Thoracic aorta (tissue), 2 donors: ENCODE results near the gene CASP2. TPM values are rescaled to one million over a fixed set of nuclear protein-coding genes. Genes with fewer than 3 reads are reported as not detected.

Experiments used
- ATAC-seq: fragments of 150-250 bp; one replicate; pipeline ENCODE4 v1.8.0; 2017; ENCODE audit warnings: low read depth; ENCODE audit not compliant: insufficient number of reproducible peaks, low FRiP score
- DNase-seq: peaks from one replicate; pipeline ENCODE4 v3.0.0-alpha.2; 2020; ENCODE audit warnings: low spot score
- H3K27ac ChIP-seq, 2 donors: fragments of 200-600 bp; sonication (generic); 1 replicate in 1 of 2; 2 replicates in 1 of 2; pipeline ENCODE4 v1.5.1; 2016; ENCODE audit warnings: mild to moderate bottlenecking in 2 of 2, moderate library complexity in 2 of 2
- H3K27me3 ChIP-seq: fragments of 200-600 bp; sonication (generic); replicated peaks from 2 replicates; pipeline ENCODE4 v1.6.0; 2016; ENCODE audit warnings: mild to moderate bottlenecking; ENCODE audit not compliant: insufficient read depth
- H3K36me3 ChIP-seq: fragments of 200-600 bp; sonication (generic); one replicate; pipeline ENCODE4 v1.5.1; 2016
- H3K4me1 ChIP-seq, 2 donors: fragments of 200-600 bp; sonication (generic); 1 replicate in 1 of 2; 2 replicates in 1 of 2; pipeline versions ENCODE4 v1.5.1 to v1.6.0; 2016; ENCODE audit warnings: low read depth in 2 of 2, mild to moderate bottlenecking in 1 of 2; ENCODE audit not compliant: control insufficient read depth in 1 of 2
- H3K4me3 ChIP-seq: fragments of 200-600 bp; sonication (generic); 2 replicates; pipeline ENCODE4 v1.5.1; 2016; ENCODE audit warnings: mild to moderate bottlenecking
- H3K9me3 ChIP-seq: fragments of 200-600 bp; sonication (generic); 2 replicates; pipeline ENCODE4 v1.5.1; 2016
- total RNA-seq, 2 donors: library from RNA; depleted of rRNA; stranded (reverse); fragments of >200 nt; gene quantifications; one replicate each; pipeline versions ENCODE4 v1.1.0 to v1.2.3, GENCODE V29; 2016
- TF ChIP-seq, protein P1 (sequence below): fragments of 200-600 bp; sonication (generic); IDR thresholded peaks from one replicate; pipeline ENCODE4 v1.5.1; 2019; ENCODE audit warnings: antibody characterized with exemption

Gene CASP2
- total RNA-seq, 2 donors from 2014 or later: 12.3 to 13.4 TPM

DNA sequence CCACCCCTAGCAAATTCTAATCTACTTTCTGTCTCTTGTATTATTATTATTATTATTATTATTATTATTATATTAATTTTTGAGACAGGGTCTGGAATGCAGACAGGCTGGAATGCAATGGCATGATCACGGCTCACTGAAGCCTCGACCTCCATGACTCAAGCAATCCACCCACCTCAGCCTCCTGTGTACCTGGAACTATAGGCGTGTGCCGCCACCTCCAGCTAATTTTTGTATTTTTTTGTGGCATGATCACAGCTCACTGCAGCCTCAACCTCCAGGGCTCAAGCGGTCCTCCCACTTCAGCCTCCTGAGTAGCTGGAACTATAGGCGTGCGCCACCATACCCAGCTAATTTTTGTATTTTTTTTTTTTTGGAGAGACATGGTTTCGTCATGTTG is 6.0 kb upstream of the CASP2 start:
- Histone ChIP-seq H3K36me3 (no peaks in the 10 kb centered on the region), H3K9me3 (no peaks in the 10 kb centered on the region), H3K4me3 (no peak overlapping the region), H3K27me3 (no peaks in the 10 kb centered on the region), H3K4me1 (peaks cover 0 to under 1% of the 10 kb centered on the region in 2 donors), H3K27ac (no peak overlapping the region)
- TF ChIP-seq, protein P1, sequence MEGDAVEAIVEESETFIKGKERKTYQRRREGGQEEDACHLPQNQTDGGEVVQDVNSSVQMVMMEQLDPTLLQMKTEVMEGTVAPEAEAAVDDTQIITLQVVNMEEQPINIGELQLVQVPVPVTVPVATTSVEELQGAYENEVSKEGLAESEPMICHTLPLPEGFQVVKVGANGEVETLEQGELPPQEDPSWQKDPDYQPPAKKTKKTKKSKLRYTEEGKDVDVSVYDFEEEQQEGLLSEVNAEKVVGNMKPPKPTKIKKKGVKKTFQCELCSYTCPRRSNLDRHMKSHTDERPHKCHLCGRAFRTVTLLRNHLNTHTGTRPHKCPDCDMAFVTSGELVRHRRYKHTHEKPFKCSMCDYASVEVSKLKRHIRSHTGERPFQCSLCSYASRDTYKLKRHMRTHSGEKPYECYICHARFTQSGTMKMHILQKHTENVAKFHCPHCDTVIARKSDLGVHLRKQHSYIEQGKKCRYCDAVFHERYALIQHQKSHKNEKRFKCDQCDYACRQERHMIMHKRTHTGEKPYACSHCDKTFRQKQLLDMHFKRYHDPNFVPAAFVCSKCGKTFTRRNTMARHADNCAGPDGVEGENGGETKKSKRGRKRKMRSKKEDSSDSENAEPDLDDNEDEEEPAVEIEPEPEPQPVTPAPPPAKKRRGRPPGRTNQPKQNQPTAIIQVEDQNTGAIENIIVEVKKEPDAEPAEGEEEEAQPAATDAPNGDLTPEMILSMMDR: no peak
- no peak for DNase-seq
- ATAC-seq: no peak

DNA sequence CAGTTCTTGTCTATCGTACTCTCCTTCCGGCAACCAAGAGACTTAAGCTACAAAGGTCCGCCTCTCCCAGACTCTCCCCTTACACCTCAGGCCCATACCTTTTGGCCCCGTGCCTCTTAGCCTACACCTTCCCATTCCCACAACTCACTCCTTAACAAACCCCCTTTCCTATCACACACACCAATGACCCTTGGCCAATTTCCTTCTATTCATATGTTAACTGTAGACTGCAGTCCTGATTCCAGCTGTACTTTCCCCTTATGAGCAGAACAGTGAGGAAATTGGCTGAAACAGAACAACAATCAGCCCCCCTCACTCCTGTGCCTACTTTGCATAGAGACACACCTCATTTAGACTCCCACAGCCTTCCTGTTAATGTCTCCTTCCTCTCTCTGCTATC is 4.8 kb upstream of the CASP2 start:
- Histone ChIP-seq H3K4me1 (peaks cover 3 to 6% of the 10 kb centered on the region in 2 donors), H3K27ac (no peak overlapping the region), H3K9me3 (no peaks in the 10 kb centered on the region), H3K4me3 (no peak overlapping the region), H3K27me3 (no peaks in the 10 kb centered on the region), H3K36me3 (no peaks in the 10 kb centered on the region)
- TF ChIP-seq, protein P1: no peak
- DNase-seq: no peak
- ATAC-seq: no peak

DNA sequence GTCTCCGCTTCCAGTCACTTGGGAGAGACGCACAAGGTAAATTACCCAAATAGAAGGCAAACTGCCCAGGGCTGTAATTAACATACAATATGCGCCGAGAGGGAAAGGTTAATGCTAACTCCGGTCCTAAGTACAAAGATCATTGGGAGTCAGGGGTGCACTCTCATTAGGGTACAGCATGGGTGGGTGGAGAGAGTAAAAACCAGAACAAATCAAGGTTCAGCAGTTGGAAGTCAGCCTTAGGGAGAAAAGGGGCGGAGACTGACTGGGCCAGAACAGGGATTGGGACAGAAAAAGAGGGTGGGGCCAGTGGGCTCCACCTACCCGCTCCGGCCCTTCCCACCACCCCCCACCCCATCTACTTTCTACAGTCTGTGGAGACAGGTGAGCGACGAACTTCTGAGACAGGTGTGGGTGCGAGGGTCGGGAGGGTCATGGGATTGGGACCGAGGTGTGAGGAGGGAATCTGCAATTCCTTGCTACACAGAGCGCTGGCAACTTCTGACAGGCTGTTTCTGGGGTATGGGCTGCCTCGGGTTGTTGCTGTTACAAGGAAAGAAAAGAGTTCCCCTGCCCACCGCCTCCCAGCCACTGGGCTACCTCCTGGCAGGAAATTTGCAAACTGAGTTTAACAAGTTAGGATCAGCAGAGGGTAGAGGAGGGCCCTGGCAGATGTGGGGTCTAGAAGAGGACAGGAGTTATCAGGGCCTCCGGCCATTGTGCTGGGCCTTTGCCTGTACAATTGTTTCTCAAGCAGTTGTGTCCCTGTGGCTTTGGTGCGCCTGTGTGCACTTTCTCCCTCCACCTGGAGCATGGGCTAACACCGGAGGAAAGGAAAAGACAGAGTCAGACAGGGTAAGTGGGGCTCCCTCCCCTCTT is 3.3 kb upstream of the CASP2 start, which contains the start of gene TMEM139:
TMEM139 (plus strand) TSS at position 368 of the 879 bp plus-strand sequence. CDS start 1,000 bp downstream, outside the sequence.
- Histone ChIP-seq H3K4me3 (no peak within 1 kb of the TSS), H3K4me1 (peaks cover 8 to 15% of the 10 kb centered on the region in 2 donors), H3K36me3 (no peaks in the 10 kb centered on the region), H3K9me3 (no peaks in the 10 kb centered on the region), H3K27ac (no peak within 1 kb of the TSS), H3K27me3 (no peaks in the 10 kb centered on the region)
- DNase-seq: no peak
- ATAC-seq: no peak
- TF ChIP-seq, protein P1: no peak

DNA sequence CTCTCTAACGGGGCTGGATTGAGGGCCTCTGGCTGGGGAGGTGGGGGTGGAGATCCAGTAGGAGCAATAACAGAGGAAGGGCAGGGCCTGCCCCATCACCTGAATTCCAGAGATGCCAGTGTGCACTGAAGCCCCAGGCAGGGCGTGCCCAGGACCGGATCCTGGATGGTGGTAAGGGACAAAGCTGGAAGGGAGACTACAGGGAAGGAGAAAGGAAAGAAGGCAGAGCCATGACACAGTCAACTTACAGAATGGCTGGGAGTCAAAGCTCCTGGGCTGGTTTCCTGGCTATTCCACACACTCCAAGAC is 2.7 kb upstream of the CASP2 start:
- H3K36me3 ChIP-seq: no peaks in the 10 kb centered on the region
- H3K27ac ChIP-seq: no peak overlapping the region
- no peak overlapping the region for H3K4me3 ChIP-seq
- H3K4me1 ChIP-seq: peaks cover 12 to 21% of the 10 kb centered on the region in 2 donors
- H3K27me3 ChIP-seq: no peaks in the 10 kb centered on the region
- TF ChIP-seq, protein P1: no peak
- ATAC-seq (no peak), DNase-seq (no peak)
- H3K9me3 ChIP-seq: no peaks in the 10 kb centered on the region

DNA sequence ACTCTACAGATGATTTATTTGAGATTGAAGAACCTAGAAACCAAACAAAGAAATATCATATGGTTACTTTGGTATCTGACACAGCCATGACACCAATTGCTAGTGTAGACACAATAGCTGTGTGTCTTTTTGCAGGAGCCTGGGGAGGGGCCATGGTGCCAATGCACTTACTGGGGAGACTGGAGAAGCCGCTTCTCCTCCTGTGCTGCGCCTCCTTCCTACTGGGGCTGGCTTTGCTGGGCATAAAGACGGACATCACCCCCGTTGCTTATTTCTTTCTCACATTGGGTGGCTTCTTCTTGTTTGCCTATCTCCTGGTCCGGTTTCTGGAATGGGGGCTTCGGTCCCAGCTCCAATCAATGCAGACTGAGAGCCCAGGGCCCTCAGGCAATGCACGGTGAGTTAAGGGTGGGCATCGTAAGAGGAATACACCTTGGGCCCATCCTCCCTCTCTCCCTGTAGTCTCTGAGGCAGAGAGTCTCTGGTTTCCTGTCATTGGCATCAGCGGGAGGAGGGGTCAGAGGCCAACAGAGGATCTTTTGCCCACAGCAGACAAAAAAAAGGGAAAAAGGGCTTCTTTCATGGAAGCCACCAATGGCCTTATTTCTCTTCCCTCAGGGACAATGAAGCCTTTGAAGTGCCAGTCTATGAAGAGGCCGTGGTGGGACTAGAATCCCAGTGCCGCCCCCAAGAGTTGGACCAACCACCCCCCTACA is 2.2 kb upstream of the CASP2 start:
- Histone ChIP-seq H3K4me3 (no peak overlapping the region), H3K27me3 (no peaks in the 10 kb centered on the region), H3K36me3 (no peaks in the 10 kb centered on the region), H3K4me1 (peaks cover 18 to 26% of the 10 kb centered on the region in 2 donors), H3K9me3 (no peaks in the 10 kb centered on the region), H3K27ac (no peak overlapping the region)
- TF ChIP-seq, protein P1: no peak
- no peak for ATAC-seq
- no peak for DNase-seq
